Amygdala (tissue), 56 donors: ENCODE measurements around the gene MBD3.

Experiments used
- DNase-seq, 56 donors: peaks; one replicate each; lab custom pipeline; 2025; lab: John Stamatoyannopoulos, UW

Gene MBD3

DNA sequence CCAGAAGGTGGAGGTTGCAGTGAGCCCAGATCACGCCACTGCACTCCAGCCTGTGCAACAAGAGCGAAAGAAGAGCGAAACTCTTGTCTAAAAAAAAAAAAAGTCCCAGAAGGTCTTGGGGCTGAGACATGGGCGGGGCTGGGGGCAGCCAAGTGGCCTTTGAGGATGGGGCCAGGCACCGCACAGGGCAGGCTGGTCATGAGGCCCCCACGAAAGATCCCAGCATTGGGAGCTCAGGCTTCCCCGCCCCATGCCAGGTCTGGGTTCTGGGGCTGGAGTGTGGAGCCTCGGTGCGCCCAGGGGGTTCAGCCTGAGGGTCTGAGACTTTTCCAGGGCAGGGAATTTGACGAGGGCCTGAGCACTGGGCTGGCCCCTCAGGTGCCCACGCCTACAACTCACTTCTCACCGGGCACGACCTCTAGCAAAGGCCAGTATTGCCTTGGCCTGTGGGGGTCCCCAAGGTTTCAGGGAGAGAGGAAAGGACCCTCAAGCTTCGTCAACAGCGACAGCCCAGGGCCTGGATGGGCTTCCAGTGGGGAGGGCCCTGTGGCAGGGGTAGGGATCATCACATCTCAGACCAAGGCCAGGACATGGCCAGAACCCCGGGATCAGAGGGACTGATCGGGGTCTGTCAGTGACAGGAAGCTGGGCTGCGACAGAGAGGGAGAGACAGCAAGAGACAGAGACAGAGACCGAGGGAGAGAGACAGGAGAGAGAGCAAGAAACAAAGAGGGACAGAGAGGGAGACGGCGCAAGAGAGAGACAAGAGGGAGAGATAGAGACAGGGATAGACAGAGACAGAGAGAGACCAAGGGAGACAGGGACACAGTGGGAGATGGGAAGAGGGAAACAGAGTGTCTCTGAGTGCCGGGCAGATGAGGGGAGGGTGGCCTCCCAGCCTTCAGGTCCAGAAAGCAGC, 17.1 kb downstream of the MBD3 start:
- no peak for DNase-seq

DNA sequence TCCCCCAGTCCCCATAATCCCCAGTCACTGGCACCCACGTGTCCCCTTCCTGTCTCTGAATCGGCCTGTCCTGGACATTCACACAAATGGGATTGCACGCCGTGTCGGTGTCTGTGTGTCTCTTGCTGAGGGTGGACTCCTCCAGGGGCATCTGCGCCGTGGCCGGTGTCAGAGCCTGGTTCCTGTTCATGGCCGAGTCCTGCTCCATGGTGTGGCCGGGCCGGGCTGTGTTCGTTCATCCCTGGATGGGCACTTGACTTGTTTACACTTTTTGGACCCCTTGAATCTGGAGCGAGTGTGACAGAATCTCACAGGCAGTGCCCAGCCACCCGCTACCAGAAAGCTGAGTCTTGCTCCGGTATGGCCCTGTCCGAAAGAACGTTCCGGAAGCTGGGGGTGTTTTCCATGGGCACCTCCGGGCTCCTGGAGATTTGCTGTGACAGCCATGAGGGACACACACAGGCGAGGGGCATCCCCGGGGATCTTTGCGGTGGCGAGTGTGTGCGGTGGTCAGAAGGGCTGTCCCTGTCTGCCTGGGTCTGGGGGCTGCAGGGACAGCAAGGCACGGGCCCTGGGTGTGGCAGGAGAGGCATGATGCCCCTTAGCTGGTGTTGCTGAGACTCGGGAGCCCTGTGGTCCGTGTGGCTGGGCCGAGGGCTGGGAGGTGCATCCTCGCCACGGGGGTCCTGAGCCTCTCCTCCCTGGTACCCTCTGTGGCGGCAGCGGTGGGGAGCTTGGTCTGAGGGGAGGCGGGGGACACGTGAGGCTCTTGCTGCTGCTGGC, 18.1 kb downstream of the MBD3 start:
- no peak for DNase-seq

- DNase-seq, result no peak
Observed at GRCh38 chr19:1572795-1573194, 19.9 kb downstream of the MBD3 start.

- no peak for DNase-seq
Observed at GRCh38 chr19:1571358-1571757, 21.3 kb downstream of the MBD3 start.

DNA sequence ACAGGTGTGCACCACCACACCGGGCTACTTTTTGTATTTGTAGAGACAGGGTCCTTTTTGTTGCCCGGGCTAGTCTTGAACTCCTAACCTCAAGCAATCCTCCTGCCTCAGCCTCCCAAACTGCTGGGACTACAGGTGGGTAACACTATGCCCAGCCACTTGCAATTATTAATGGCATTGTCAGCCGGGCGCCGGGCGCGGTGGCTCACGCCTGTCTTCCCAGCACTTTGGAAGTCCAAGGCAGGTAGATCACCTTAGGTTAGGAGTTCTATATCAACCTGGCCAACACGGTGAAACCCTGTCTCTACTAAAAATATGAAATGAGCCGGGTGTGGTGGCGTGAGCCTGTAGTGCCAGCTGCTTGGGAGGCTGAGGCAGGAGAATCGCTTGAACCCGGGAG, 21.8 kb downstream of the MBD3 start:
- no peak for DNase-seq

- no peak for DNase-seq
Observed at GRCh38 chr19:1569997-1570396, 22.7 kb downstream of the MBD3 start.

GRCh38 chr19:1568320-1569019, 24.2 kb downstream of the MBD3 start, which contains the start of gene MEX3D:
MEX3D (minus strand) TSS chr19:1568325; CDS start chr19:1568058, 267 bp downstream.
- peak in 38 of 56 donors; percentile 5 to 72 (median 35) for DNase-seq

DNA sequence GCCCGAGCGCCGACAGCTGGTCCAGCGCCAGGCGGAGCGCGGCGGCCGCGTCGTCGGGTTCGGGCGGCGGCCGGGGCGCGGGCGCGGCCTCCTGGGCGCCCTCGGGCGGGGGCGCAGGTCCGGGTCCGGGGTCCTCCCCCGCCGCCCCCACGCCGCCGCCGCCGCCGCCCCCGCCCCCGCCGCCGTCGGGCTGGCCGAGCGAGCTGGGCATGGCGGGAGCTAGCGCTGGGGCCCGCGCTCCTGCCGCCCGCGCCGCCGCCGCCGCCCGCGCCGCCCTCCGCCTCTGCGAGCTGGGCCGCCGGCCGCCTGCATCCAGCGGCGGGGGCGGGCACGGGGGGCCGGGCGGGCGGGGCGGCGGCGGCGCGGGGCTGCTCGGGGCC, 24.8 kb downstream of the MBD3 start:
- no peak for DNase-seq

- peak in 5 of 56 donors; percentile 42 to 58 (median 57) for DNase-seq
Observed at GRCh38 chr19:1567116-1567847, 25.4 kb downstream of the MBD3 start.

DNA sequence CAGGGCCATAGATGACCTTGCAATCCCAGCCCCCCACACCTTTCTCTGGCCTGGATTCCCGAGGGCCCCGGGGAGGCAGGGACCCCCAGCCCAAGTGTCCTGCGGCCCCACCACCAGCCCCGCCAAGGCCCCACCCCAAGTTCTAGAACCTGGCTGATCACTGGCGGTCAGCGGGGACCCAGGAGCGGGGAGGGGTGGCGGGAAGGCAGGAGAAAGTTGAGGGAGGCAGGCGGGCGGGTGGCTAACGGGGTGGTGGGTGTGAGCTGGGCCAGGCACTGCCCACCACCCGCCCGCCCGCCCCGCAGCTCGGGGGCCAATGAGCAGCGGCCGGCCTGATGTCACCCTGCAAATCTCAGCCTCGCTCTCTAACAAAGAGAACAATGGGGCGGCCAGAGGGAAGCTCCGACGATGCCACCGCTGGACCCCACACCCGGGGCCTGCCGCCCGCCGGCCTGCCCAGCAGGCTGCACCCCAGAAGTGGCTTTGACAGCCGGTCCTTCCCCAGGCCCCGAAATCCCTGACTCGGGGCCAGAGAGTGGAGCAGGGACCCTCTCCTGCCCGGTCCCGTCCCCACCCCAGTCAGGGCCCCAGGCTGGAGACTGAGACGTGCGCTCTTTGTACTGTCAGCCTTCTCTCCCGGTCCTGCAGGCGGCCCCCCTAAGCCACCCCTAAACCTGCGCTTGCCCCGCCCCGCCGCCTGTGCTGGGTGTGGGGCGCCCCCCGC, 26.1 kb downstream of the MBD3 start:
- DNase-seq, result peak in 55 of 56 donors; percentile 48 to 95 (median 84)

DNA sequence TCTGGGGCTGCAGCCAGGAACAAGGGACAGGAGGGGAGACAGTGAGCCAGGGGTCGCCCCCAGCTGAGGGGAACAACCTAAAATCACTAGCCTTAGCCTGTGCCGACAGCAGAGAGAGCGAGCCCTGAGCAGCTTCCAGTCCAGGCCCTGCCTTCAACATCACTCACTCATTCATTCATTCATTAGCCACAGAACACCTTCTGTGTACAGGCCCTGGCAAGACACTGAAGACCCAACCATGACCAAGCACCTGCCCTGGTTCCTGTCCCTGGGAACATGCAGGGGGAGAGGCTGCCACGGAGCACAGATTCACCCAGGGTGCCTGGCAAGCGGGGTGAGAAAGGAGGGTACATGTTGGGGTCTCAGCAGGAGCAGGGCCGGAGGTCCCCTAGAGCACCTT, 29.4 kb downstream of the MBD3 start:
- no peak for DNase-seq

DNA sequence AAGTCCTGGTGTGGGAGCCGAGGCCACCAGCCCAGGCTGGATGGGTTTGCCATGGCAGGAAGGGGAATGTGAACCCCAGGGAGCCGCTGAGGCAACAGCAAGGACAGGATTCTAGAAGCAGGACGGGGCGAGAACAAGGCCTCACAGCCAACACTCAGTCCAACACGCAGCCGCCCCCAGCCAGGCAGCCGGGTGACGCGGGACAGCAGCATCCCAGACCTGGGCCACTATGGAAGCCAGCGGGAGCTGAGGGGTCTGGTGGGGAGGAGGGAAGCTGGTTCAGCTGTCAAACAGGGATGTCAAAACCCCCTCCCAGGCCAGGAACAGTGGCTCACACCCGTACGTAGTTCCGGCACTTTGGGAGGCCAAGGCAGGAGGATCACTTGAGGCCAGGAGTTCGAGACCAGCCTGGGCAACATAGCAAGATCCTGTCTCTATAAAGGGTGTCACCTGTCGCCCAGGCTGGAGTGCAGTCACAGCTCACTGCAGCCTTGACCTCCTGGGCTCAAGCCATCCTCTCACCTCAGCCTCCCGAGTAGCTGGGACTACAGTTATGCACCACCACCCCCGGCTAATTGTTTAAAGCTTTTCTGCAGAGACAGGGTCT, 31.3 kb downstream of the MBD3 start:
- DNase-seq, result no peak

GRCh38 chr19:1560286-1560882, 32.3 kb downstream of the MBD3 start:
- peak in 1 of 56 donors; percentile 23 for DNase-seq

DNA sequence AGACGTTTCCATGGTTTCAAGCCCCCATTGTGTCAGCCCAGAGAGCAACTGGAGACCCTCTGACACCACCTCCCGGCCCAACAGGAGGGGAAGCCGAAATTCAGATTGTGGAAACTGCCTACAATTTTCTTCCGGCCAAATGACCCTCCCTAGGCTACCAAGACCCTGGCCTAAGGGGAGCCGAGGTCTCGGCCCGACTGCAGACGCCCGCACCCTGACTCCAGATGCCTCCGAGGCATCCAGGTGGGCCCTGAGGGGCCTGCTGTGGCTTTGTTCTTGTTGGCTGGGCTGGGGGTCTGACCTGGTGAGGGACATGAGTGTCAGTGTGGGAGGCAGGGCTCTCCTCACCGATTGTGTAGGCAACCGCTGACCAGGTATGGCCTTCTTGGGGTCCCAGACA, 34.1 kb downstream of the MBD3 start:
- no peak for DNase-seq

DNA sequence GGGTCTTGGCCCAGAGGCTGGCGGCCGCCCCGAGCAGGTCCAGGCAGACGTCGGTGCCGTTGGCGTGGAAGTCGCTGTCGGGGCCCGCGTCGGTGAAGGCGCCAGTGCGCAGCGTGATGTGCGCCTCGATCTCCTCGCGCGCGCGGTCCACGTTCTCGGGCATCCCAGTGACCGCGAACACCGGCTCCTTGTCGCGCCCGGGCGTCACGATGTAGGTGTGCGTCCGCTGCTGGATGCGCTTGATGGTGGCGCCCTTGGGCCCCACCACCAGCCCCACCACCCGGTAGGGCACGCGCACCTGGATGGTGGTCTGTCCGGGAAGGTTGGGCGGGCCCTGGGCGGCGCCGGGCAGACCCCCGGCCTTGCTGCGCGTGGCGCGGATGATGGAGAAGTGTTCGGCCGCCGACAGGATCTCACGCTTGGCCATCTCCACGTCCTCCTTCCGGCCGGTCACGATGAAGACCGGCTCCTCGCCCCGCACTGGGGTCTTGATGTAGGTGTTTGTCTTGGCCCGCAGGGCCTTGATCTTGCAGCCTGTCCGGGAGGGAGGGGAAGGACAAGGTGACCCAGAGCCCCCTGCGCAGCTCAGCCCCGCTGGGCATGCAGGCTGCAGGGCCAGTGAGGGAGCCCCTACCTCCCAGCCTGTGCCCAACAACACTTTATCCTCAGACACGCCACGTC, 36.1 kb downstream of the MBD3 start:
- no peak for DNase-seq

DNA sequence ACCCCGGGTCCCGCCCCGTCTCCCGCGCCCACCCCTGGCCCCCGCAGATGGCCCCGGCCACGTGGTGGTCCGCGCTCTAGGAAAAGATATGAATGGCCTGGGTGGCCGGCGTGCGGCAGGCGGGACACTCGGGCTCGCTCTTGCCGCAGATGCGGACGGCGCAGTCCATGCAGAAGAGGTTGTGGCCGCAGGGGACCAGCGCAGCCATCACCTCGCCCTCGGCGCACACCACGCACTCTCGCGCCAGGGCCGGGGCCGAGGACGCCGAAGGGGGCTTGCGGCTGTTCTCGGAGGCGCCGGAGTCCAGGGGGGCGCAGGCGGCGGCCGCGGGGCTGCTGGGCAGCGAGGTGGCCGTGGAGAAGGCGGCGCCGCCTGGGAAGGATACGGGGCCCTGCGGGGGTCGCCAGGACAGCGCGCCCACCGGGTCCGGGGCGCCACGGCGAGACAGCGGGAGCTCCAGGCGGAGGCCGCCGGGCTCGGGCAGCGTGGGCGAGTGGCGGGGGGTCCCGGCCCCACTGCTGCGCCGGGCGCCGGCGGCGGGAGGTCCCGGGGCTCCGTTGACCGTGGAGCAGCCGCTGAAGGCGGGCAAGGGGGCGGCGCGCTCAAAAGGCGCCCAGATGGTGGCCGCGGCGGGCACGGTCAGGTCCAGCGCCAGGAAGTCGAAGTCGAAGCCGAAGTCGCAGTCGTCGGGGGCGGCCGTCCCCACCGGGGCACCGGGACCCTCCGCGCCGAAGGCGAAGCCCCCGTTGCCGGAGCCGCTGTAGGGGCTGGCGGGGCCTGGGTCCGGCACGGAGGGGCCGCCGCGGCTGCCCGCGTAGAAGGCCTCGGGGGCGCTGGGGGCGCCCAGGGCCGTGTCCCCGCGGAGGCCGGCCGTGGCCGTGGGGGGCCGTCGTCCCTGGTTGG, 36.9 kb downstream of the MBD3 start:
- DNase-seq, result no peak

DNA sequence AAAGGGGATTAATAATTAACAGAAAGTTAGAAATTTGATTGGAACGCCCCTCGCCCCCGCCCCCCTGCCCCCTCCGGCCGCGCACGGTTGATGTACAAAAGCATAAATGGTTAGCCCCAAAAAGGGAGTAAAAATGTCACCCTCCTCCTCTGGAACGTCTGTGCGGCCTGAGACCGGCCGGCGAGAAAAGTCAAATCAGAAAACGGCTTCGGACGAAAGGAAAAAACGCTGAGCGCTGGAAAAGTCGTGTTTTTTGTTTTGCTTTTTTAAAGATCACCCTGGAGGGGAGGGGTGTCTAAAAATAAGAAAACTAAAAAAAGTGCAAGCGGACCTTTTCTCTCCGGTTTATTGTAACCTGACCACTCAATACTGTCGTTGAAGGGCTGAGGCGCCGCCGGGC, 37.7 kb downstream of the MBD3 start:
- no peak for DNase-seq
